ENCODE results near the gene HPX. TPM values are rescaled to one million over a fixed set of nuclear protein-coding genes. Genes with fewer than 3 reads are reported as not detected.
A peak's percentile ranks its signal among the peaks of the same experiment; 100 is the strongest.

HPX gene
- total and polyA plus RNA-seq, 8 donors: 0.31 to 27.2 (median 1.7) TPM; not detected in 4

DNA sequence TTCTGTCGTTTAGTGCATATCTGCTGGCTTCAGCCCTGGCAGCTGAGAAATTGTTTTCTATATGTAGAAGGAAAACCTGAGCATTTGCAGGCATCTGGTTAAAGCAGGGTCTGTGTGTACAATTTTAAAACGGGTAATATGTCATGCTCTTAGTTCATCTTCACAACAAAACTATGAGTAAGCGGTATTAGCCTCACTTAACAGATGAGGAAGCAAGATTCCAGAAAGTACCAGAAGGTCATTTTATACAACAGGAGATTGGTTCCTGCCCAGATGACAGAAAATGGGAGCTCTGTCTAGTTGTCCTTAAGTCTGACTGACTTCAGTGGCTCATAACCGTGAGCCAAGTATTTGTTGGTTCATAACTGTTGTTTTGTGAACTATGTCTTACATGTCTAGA, 41.7 kb upstream of the HPX start:
- Histone ChIP-seq H3K27me3 (no peaks in the 10 kb centered on the region), H3K9me3 (no peaks in the 10 kb centered on the region), H3K4me1 (peaks cover 21 to 68% (median 42%) of the 10 kb centered on the region in 4 donors), H3K36me3 (peaks cover 15 to 71% (median 67%) of the 10 kb centered on the region in 4 donors), H3K4me3 (peak overlapping the region; percentile 68 to 76 (median 74)), H3K27ac (peak overlapping the region in 4 of 5 donors; percentile 94 to 98 (median 95))
- DNase-seq: no peak
- intact Hi-C loops (cut with DNase I; ENCODE audit: low total_unique reads): no loop called here
- 69 to 87% (median 74%) methylated on average over 4 of the region's 4 CpGs for WGBS, 5 donors
- TF ChIP-seq POLR2AphosphoS5 (IDR thresholded peaks at IDR 0.05) (no peak), EP300 (IDR thresholded peaks at IDR 0.05) (no peak), POLR2A (IDR thresholded peaks at IDR 0.05) (no peak)
- TF ChIP-seq, protein P1, sequence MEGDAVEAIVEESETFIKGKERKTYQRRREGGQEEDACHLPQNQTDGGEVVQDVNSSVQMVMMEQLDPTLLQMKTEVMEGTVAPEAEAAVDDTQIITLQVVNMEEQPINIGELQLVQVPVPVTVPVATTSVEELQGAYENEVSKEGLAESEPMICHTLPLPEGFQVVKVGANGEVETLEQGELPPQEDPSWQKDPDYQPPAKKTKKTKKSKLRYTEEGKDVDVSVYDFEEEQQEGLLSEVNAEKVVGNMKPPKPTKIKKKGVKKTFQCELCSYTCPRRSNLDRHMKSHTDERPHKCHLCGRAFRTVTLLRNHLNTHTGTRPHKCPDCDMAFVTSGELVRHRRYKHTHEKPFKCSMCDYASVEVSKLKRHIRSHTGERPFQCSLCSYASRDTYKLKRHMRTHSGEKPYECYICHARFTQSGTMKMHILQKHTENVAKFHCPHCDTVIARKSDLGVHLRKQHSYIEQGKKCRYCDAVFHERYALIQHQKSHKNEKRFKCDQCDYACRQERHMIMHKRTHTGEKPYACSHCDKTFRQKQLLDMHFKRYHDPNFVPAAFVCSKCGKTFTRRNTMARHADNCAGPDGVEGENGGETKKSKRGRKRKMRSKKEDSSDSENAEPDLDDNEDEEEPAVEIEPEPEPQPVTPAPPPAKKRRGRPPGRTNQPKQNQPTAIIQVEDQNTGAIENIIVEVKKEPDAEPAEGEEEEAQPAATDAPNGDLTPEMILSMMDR (IDR thresholded peaks at IDR 0.05): no peak

DNA sequence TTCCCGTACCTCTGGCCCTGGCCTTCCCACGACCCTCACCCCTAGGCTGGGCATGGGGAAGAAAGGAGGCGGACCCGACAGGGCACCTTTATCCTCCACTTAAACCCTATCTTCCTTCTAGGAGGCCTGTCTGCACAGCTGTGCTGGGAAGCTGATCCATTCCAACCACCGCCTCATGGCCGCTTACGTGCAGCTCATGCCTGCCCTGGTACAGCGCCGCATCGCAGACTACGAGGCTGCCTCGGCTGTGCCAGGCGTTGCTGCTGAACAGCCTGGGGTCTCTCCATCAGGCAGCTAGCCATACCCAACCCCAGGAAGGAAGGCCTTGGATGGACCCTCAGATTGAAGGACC, 41.1 kb upstream of the HPX start:
- TF ChIP-seq POLR2A (IDR thresholded peaks at IDR 0.05): no peak
- TF ChIP-seq POLR2AphosphoS5 (IDR thresholded peaks at IDR 0.05): no peak
- no peak for TF ChIP-seq EP300 (IDR thresholded peaks at IDR 0.05)
- TF ChIP-seq, protein P1 (IDR thresholded peaks at IDR 0.05): no peak
- Histone ChIP-seq H3K36me3 (peaks cover 20 to 71% (median 67%) of the 10 kb centered on the region in 4 donors), H3K27ac (peak overlapping the region; percentile 92 to 98 (median 94)), H3K4me3 (peak overlapping the region; percentile 68 to 76 (median 74)), H3K9me3 (no peaks in the 10 kb centered on the region), H3K4me1 (peaks cover 21 to 67% (median 42%) of the 10 kb centered on the region in 4 donors), H3K27me3 (no peaks in the 10 kb centered on the region)
- 3 to 8% (median 4%) methylated on average over 13 of the region's 13 CpGs for WGBS, 5 donors
- DNase-seq: peak in 1 of 2 donors; percentile 59
- intact Hi-C loops (cut with DNase I; ENCODE audit: low total_unique reads): no loop called here

DNA sequence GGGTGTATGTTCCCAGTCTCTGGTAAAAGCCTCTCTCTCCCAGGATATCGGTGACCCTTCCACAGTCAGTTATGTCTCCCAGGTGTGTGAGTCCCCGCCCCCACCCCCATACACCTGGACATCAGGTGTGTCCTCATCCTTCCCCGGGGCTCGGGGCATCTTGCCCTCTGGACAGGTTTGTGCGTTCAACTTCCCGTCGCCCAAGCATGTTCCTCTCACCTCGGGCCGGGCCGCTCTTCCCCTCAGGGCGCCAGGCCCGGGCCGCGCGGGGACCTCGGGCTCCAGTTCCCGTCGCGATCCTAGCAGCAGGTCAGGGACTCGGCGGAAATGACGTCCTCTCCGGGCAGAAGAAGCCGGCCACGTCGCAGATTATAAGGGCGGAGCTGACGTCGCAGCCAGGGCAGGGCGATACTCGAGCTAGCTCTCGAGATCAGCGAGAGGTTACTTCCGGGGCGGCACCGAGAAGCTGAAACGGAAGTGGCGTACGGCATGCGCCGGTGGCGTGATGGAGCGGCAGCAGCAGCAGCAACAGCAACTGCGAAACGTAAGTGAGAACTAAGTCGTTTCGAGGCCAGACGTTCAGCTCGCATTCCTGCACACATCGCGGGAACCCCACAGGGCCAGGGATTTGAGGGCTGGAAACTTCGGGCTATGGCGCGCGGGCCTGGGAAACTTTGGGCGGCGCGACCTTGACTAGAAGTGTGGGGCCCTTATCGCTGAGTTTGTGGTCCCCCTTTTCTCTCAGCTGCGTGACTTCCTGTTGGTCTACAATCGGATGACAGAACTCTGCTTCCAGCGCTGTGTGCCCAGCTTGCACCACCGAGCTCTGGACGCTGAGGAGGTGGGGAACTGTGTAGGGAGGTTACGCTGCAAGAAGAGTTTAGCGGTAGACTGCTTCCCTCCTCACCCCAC, 40.5 kb upstream of the HPX start, which contains the start of the genes ARFIP2 and TIMM10B:
TSS of gene ARFIP2 (minus strand) at position 320 of the 912 bp plus-strand sequence. CDS start 910 bp downstream, outside the sequence.
TSS of gene TIMM10B (plus strand) at position 490 of the 912 bp plus-strand sequence. CDS start at position 506, 16 bp downstream.
- DNase-seq: peak; percentile 99 to 100
- Histone ChIP-seq H3K4me1 (peaks cover 21 to 69% (median 48%) of the 10 kb centered on the region in 4 donors), H3K9me3 (no peaks in the 10 kb centered on the region), H3K36me3 (peaks cover 26 to 71% (median 67%) of the 10 kb centered on the region in 4 donors), H3K4me3 (peak within 1 kb of the TSS; percentile 68 to 76 (median 74)), H3K27me3 (no peaks in the 10 kb centered on the region), H3K27ac (peak within 1 kb of the TSS; percentile 94 to 98 (median 96))
- peak in 2 of 4 donors; percentile 88 for TF ChIP-seq POLR2A (IDR thresholded peaks at IDR 0.05)
- TF ChIP-seq POLR2AphosphoS5 (IDR thresholded peaks at IDR 0.05): peak; percentile 95 to 98 (median 98)
- no peak for TF ChIP-seq EP300 (IDR thresholded peaks at IDR 0.05)
- intact Hi-C loops (cut with DNase I; ENCODE audit: low total_unique reads): no loop called here
- WGBS, 5 donors: 0% methylated on average over 28 to 66 of the region's 66 CpGs

DNA sequence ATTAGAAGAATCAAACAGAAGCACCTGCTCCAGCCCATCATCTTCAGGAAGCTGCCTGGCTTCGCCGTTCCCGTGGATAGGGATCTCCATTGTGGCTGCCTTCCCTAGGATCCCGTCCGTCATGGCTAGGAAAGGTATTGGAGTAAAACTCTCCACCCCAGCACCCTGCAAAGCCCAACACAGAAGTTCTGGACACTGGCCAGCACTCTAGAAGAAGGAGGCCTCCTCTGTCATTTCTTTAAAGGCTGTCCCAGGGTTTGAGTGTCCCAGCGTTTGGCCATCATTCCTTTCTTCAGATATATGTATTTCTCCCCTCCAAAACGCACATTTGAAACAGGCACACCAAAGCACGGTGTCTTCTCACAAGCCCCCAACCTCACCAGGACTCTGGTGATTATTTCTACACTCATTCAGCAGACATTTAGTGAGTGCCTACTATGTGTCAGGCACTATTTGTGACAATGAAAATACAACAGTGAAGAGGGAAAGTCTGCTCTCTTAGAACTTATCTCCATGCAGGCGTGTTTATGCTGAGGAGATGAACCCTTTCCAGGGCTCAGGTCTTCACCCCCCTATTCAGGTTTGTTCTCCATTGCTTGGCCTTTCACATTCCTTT, 39.6 kb upstream of the HPX start:
- peaks cover 24 to 76% (median 55%) of the 10 kb centered on the region in 4 donors for H3K4me1 ChIP-seq
- H3K4me3 ChIP-seq: peak overlapping the region; percentile 68 to 76 (median 74)
- TF ChIP-seq POLR2A (IDR thresholded peaks at IDR 0.05) (no peak), POLR2AphosphoS5 (IDR thresholded peaks at IDR 0.05) (no peak), EP300 (IDR thresholded peaks at IDR 0.05) (no peak)
- TF ChIP-seq, protein P1 (IDR thresholded peaks at IDR 0.05): no peak
- H3K9me3 ChIP-seq: no peaks in the 10 kb centered on the region
- WGBS, 5 donors: 27 to 41% (median 34%) methylated on average over 9 of the region's 9 CpGs
- peaks cover 27 to 62% (median 58%) of the 10 kb centered on the region in 4 donors for H3K36me3 ChIP-seq
- peak; percentile 40 to 45 for DNase-seq
- intact Hi-C loops (cut with DNase I; ENCODE audit: low total_unique reads): no loop called here
- no peaks in the 10 kb centered on the region for H3K27me3 ChIP-seq
- H3K27ac ChIP-seq: peak overlapping the region; percentile 94 to 98 (median 96)

Data from stomach (tissue), 9 donors.